ENCODE data around the gene CCDC9B.

The CCDC9B gene

GRCh38 chr15:40310993-40311392, 29.7 kb downstream of the CCDC9B start:
- Mint-ChIP-seq H3K4me3 (no peak overlapping the region), H3K36me3 (ENCODE audit: insufficient read depth) (peaks cover 3% of the 10 kb centered on the region), H3K9me3 (no peaks in the 10 kb centered on the region), H3K27me3 (no peaks in the 10 kb centered on the region), H3K27ac (no peak overlapping the region), H3K4me1 (ENCODE audit: low read depth in 2 of 2) (peaks cover 46 to 56% of the 10 kb centered on the region in 2 donors)
- no peak for DNase-seq
- no peak for ATAC-seq (replicated peaks)

GRCh38 chr15:40310001-40310959, 30.5 kb downstream of the CCDC9B start:
- Mint-ChIP-seq H3K9me3 (no peaks in the 10 kb centered on the region), H3K4me3 (peak overlapping the region; percentile 98 to 99), H3K27me3 (no peaks in the 10 kb centered on the region), H3K36me3 (ENCODE audit: insufficient read depth) (peaks cover 3% of the 10 kb centered on the region), H3K27ac (peak overlapping the region; percentile 94 to 95), H3K4me1 (ENCODE audit: low read depth in 2 of 2) (peaks cover 47 to 52% of the 10 kb centered on the region in 2 donors)
- DNase-seq: peak in 2 of 3 experiments; percentile 25 to 34
- no peak for ATAC-seq (replicated peaks)

- peaks cover 53 to 55% of the 10 kb centered on the region in 2 donors for H3K4me1 Mint-ChIP-seq (ENCODE audit: low read depth in 2 of 2)
- H3K27me3 Mint-ChIP-seq: no peaks in the 10 kb centered on the region
- peak overlapping the region; percentile 94 to 95 for H3K27ac Mint-ChIP-seq
- DNase-seq: no peak
- H3K36me3 Mint-ChIP-seq (ENCODE audit: insufficient read depth): peaks cover 3% of the 10 kb centered on the region
- no peaks in the 10 kb centered on the region for H3K9me3 Mint-ChIP-seq
- peak overlapping the region; percentile 98 to 99 for H3K4me3 Mint-ChIP-seq
- no peak for ATAC-seq (replicated peaks)
These were observed 31.3 kb downstream of the CCDC9B start for GRCh38 chr15:40309344-40309862.

DNA sequence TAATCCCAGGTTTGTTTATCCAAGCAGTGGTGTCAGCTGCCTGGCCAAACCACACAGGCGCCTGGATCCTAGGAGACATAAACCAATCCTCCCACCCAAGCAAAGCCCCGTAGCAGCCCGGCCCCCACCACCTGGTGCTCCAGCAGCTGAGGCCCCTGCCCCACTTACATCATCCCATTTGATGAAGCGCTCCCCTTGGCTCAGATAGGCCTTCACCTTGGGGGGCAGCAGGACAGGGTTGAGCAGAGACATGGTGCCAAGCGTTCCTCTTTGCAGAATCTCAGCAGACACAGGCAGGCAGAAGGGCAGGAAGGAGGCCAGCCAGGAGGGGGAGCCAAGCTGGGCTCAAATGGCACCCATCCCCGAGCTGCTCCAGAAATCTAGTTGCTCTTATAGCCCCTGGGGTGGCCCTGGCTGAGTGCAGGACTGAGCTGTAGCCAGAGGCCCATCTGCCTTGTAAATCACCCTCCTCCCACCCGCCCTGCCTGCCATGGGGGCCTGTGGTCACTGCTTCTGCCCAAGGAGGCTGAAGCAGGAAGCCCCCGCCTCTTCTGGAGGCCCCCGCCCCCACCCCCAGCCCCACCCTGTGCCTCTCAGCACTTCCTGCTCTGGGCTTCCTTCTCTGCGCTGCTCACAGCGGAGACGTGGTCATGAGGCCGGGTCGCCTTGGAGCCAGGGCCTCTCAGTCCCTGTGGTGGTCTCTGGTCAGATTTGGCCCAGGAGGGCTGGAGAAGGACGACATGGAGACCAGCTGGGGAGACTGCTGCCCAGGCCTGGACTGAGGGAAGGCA, 33.1 kb downstream of the CCDC9B start, which contains the start of gene PLCB2:
Gene PLCB2 (minus strand): TSS at position 515 of the 791 bp plus-strand sequence. CDS start 263 bp downstream, at position 252.
- Mint-ChIP-seq H3K4me1 (ENCODE audit: low read depth in 2 of 2) (peaks cover 50 to 52% of the 10 kb centered on the region in 2 donors), H3K9me3 (no peaks in the 10 kb centered on the region)
- DNase-seq: peak; percentile 59 to 74 (median 62)

GRCh38 chr15:40306908-40307307, 33.8 kb downstream of the CCDC9B start:
- no peak for ATAC-seq (replicated peaks)
- Mint-ChIP-seq H3K9me3 (no peaks in the 10 kb centered on the region), H3K27me3 (no peaks in the 10 kb centered on the region), H3K36me3 (ENCODE audit: insufficient read depth) (peaks cover 15% of the 10 kb centered on the region), H3K4me1 (ENCODE audit: low read depth in 2 of 2) (peaks cover 48 to 52% of the 10 kb centered on the region in 2 donors), H3K4me3 (peak overlapping the region; percentile 98 to 99), H3K27ac (peak overlapping the region; percentile 94 to 95)
- DNase-seq: no peak

More for the DNA sequence above, 33.1 kb downstream of the CCDC9B start, which contains the start of gene PLCB2:
- ATAC-seq (replicated peaks): peak; percentile 78
- Mint-ChIP-seq H3K36me3 (ENCODE audit: insufficient read depth) (peaks cover 10% of the 10 kb centered on the region), H3K4me3 (peak within 1 kb of the TSS; percentile 98 to 99), H3K27ac (peak within 1 kb of the TSS; percentile 94 to 95), H3K27me3 (no peaks in the 10 kb centered on the region)

- no peak for ATAC-seq (replicated peaks)
- peaks cover 48 to 52% of the 10 kb centered on the region in 2 donors for H3K4me1 Mint-ChIP-seq (ENCODE audit: low read depth in 2 of 2)
- no peak for DNase-seq
These were observed 34.4 kb downstream of the CCDC9B start for GRCh38 chr15:40306371-40306770.

DNA sequence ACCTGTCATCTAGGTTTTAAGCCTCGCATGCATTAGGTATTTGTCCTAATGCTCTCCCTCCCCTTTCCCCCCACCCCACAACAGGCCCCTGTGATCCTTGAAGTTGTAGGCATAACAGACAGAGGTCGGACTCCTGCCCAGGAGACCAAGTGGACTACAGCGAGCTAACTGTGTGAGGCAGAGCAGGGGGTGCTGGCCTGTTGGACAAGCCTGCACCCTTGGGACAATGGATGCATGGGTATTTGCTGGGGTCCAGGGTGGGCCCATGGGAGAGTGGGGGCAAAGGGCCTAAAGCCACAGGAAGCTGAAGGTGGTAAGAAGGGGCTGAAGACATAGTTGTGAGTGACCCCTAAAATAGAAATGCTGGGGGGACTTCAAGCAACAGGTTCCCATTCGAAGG, 35.5 kb downstream of the CCDC9B start:
- Mint-ChIP-seq H3K36me3 (ENCODE audit: insufficient read depth) (peaks cover 28% of the 10 kb centered on the region), H3K27ac (peak overlapping the region in 1 of 2 donors; percentile 80), H3K4me1 (ENCODE audit: low read depth in 2 of 2) (peaks cover 50 to 52% of the 10 kb centered on the region in 2 donors), H3K27me3 (no peaks in the 10 kb centered on the region), H3K9me3 (no peaks in the 10 kb centered on the region), H3K4me3 (peak overlapping the region; percentile 13 to 99)
- DNase-seq (no peak), ATAC-seq (replicated peaks) (no peak)

More at GRCh38 chr15:40306371-40306770, 34.4 kb downstream of the CCDC9B start:
- Mint-ChIP-seq H3K27ac (peak overlapping the region; percentile 94 to 95), H3K9me3 (no peaks in the 10 kb centered on the region), H3K4me3 (peak overlapping the region; percentile 98 to 99), H3K36me3 (ENCODE audit: insufficient read depth) (peaks cover 20% of the 10 kb centered on the region), H3K27me3 (no peaks in the 10 kb centered on the region)

GRCh38 chr15:40303576-40303975, 37.2 kb downstream of the CCDC9B start:
- no peak for ATAC-seq (replicated peaks)
- Mint-ChIP-seq H3K36me3 (ENCODE audit: insufficient read depth) (peaks cover 41% of the 10 kb centered on the region), H3K27ac (peak overlapping the region; percentile 15 to 70), H3K9me3 (no peaks in the 10 kb centered on the region), H3K4me3 (no peak overlapping the region), H3K27me3 (no peaks in the 10 kb centered on the region), H3K4me1 (ENCODE audit: low read depth in 2 of 2) (peaks cover 36% of the 10 kb centered on the region in 2 donors)
- DNase-seq: no peak

- no peak overlapping the region for H3K27ac Mint-ChIP-seq
- H3K4me1 Mint-ChIP-seq (ENCODE audit: low read depth in 2 of 2): peaks cover 34% of the 10 kb centered on the region in 2 donors
- DNase-seq (no peak), ATAC-seq (replicated peaks) (no peak)
- no peaks in the 10 kb centered on the region for H3K27me3 Mint-ChIP-seq
- no peaks in the 10 kb centered on the region for H3K9me3 Mint-ChIP-seq
- H3K4me3 Mint-ChIP-seq: no peak overlapping the region
- peaks cover 40% of the 10 kb centered on the region for H3K36me3 Mint-ChIP-seq (ENCODE audit: insufficient read depth)
These were observed 37.8 kb downstream of the CCDC9B start for GRCh38 chr15:40302981-40303380.

DNA sequence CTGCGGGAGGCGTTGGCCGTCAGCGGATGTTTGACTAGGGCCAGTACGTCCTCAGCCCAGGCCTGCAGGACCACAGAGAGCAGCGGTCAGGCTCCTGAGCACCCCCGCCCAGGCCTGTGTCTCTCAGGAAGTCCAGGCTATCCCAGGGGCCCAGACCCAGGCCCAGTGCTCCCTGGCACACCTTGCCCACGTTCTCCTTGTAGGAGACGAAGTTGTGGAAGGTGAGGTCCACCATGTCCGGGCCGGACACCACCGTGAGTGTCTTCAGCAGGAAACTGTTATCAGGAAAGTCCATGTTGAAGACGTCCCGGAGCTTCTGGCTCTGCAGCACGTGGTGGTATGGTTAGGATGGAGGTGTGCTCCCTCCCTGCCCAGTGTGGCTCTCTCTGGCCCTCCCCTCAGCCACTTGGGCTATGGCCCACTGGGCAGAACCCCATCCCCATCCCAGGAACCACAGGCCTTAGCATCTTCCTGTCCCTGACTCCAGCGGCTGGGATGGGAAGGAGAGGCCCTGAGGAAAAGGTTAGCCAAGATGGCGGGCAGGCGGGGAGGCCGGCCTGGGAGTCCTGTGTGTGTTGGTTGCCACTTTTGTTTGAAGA, 38.4 kb downstream of the CCDC9B start:
- Mint-ChIP-seq H3K9me3 (no peaks in the 10 kb centered on the region), H3K4me1 (ENCODE audit: low read depth in 2 of 2) (peaks cover 32 to 34% of the 10 kb centered on the region in 2 donors), H3K4me3 (no peak overlapping the region), H3K36me3 (ENCODE audit: insufficient read depth) (peaks cover 39% of the 10 kb centered on the region), H3K27me3 (no peaks in the 10 kb centered on the region), H3K27ac (peak overlapping the region in 1 of 2 donors; percentile 64)
- no peak for DNase-seq
- ATAC-seq (replicated peaks): no peak

- H3K4me3 Mint-ChIP-seq: no peak overlapping the region
- H3K9me3 Mint-ChIP-seq: no peaks in the 10 kb centered on the region
- peaks cover 41% of the 10 kb centered on the region for H3K36me3 Mint-ChIP-seq (ENCODE audit: insufficient read depth)
- DNase-seq: no peak
- peaks cover 28 to 34% of the 10 kb centered on the region in 2 donors for H3K4me1 Mint-ChIP-seq (ENCODE audit: low read depth in 2 of 2)
- H3K27me3 Mint-ChIP-seq: no peaks in the 10 kb centered on the region
- H3K27ac Mint-ChIP-seq: peak overlapping the region; percentile 41 to 64
- ATAC-seq (replicated peaks): no peak
These were observed 39.1 kb downstream of the CCDC9B start for GRCh38 chr15:40301467-40302179.

DNA sequence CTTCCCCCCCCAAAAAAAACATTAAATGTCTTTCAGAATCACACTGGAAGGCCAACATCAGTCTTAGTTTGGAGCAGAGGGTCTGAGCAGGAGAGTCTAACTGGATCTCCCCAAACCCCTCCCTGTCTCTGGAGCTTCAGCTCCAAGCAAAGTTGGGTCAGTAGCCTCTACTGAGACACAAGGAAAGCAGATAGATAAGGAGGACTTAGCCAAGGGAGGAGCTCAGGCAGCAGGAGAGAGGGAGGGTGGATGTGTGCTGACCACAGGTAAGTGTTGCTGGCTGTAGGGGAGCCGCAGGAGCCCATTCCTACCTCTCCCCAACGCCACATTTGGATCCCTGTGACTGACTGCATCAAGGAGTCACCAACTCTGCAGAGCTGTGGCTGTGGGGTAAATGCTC, 40.0 kb downstream of the CCDC9B start:
- ATAC-seq (replicated peaks) (no peak), DNase-seq (no peak)
- no peak overlapping the region for H3K4me3 Mint-ChIP-seq
- no peaks in the 10 kb centered on the region for H3K27me3 Mint-ChIP-seq
- H3K9me3 Mint-ChIP-seq: no peaks in the 10 kb centered on the region
- peaks cover 41% of the 10 kb centered on the region for H3K36me3 Mint-ChIP-seq (ENCODE audit: insufficient read depth)
- peaks cover 21 to 30% of the 10 kb centered on the region in 2 donors for H3K4me1 Mint-ChIP-seq (ENCODE audit: low read depth in 2 of 2)
- H3K27ac Mint-ChIP-seq: no peak overlapping the region

Data from effector memory CD8-positive, alpha-beta T cell (primary cell).